ENCODE data around the gene MUC5AC.

The MUC5AC gene

DNA sequence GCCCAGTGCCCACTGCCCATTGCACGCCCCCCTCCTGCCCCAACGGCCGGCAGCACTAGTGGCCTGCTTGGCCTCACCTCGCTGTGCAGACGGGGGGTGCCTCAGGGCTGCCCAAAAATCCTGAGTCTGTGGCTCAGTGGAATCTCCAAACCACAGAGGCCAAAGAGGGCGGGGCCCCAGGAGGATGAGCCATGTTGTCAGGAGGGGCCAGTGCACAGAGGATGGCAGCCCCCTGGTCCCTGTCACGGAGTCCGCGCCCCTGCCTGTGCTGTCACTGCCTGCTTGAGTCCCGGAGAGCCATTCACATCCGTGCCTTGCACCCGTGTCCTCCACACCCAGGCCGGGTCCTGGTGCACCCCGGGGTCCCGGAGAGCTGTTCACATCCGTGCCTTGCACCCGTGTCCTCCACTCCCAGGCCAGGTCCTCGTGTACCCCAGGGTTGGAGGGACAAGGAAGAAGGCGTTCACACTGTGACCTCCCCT is 36.4 kb upstream of the MUC5AC start:
- DNase-seq (ENCODE audit: low spot score) = peak; percentile 52

DNA sequence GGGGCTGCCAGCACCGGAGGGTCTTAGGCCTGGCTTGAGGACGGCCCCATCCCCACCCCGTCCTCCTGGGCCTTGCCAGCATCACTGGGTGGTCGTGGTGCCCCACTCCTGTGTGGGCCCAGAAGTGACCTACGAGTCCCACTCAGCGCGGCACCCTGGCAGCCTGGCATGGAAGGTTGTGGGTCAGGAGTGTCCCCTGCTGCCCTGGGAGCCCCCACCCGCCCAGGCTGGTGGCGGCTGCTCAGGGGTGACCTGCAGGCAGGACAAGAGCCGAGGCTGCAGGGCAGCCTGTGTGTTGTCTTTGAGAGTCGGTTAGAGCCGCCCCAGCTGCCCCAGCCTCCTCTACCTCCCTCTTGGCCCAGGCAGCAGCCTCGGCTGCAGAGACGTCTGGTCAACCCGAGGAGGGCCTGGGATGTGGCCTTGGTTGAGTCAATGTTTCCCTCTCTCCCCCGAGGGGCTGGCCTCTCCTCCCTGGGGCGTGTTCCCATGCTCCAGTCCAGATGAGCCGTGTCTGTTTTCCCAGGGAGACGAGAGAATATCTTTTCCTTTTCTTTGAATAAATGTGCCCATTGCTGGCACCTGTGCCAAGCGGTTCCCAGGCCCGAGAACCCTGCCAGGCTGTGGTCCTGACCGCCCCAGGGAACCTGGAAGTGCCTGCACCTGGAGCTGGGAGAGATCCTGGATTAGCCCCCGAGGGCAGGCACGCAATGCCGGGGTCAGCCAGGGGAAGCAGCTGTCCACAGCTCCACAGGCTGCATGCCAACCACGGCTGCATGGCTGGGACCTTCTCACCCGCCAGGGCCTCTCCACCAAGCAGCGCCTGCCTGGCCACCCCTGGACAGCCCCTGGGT is 35.7 kb upstream of the MUC5AC start:
- DNase-seq (ENCODE audit: low spot score) = peak; percentile 57

DNA sequence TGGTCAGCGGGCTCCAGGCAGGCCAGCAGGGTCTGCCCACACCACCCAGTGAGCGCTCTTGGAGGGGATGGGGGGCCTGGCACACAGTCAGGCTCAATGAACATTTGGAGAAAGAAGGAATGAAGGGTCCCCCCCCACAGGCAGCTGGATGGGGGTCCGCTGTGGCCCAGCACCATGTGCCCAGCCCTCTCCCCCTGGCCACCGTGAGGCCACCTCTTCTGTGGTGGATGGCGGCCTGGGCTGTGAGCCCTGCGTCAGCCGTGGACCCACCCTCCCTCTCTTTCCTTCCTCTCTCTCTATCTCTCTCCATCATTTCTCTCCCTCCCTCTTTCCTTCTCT is 35.1 kb upstream of the MUC5AC start:
- DNase-seq (ENCODE audit: low spot score) = no peak

DNA sequence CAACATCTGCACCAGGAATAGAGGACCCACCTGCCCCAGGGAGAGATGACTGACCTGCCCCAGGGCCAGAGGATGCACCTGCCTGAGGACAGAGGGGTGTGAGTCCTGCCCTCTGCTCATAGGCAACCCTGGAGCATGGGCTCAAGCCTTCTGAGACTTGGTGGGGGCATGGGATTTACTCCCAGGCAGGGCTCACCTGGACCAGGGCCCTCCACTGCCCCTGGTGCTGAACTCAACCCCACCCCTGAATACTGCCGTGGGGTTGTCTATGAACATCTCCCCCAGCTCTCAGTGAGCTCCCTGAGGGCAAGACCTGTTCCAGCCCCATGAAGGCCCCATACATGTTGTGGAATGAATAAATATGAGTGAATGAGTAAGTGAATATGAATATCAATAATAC is 33.8 kb upstream of the MUC5AC start:
- DNase-seq (ENCODE audit: low spot score) = no peak

DNA sequence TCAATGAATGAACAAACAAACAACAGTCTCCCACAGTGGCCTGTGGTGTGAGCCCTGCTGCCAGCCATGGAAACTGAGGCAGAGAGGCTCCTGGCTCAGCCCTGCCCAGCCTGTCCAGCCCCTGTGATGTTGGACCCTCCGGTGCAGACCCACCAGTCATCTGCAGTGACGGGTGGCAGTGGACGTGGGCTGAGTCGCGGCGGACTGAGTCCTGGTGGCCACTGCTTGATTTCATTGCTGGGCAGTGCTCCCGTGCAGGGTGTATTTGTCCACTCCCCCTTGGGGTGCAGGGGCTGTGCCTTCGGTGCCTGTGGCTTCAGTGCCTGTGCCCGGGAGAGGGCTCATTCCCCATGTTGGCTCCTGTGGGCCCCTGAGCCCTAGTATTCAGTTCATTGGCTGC is 31.9 kb upstream of the MUC5AC start:
- DNase-seq (ENCODE audit: low spot score) = no peak

DNA sequence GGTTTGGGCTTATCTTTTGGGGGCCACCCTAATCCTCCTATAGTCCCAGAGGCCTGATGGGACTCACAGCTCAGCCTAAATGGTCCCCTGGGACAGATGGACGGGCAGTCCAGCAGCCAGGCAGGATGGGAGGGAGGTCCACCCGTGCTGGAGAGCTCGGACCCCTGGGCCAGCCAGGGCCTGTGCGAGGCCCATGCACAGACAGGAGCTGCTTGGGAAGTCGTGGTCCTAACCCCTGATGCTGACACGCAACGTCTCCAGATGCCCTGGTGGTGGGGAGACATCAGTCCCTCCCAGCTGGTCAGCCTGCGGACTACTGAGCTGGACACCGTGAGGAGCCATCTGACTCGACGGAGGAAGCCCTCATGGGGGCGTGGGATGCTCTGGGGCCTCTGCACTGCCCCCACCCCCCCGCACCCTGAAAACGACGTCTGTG is 31.2 kb upstream of the MUC5AC start:
- DNase-seq (ENCODE audit: low spot score) = peak; percentile 45

DNA sequence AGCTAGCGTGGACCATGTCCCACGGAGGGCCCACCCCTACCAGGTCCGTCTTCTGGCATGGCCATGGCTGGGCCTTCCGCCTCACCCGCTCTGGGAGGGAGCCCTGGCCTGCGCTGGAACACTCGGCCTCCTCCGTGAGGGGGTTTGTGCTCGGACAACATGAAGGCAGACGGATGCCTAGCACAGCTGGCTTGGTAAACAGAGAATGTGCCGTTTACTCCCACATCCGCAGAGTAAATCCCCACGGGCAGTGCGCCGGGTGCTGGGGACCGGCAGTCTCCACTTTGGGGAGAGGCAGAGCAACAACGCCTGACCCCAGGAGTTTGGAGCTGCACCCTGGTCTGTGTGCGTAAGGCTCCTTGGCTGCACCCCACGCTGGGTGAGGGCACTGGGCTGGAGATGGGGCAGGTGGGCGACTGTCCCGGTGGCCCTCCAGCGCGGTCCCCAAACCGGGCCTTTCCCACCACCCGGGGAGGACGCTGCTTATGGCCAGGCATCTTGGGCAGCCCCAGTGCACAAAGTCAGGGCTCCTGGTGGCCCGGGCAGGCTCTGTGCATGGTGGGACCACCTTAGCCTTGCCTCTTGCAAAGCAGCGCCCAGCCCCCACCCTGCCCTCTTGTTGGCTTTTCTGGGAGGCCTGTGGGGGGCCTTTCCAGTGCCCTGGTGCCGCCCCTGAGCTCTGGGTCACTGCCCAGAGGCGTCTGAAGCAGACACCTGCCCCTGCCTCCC is 30.7 kb upstream of the MUC5AC start:
- peak; percentile 59 for DNase-seq (ENCODE audit: low spot score)

DNA sequence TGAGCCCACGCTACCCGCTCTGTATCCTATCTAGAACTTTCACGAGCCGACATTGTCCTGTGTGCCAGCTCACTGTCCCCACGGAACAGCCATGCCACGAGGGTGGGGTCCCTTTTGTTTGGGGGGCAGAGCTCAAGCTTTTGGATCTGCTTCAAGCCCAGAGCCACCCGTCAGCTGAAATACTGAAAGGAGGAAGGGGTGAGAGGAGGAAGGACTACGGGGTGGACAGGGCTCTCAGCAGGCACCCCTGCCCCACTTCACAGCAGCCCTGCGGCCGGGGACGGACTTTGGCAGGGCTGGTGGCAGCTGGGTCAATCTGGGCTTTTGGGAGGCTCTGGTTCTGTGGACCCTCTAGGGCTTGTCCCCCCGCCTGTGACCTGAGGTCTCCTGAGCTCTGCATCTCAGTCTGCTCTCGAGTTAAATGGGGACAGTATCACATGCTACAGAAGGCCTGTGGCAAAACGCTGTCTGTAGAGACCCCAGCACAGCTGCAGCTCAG is 30.0 kb upstream of the MUC5AC start:
- DNase-seq (ENCODE audit: low spot score) = peak; percentile 52

DNA sequence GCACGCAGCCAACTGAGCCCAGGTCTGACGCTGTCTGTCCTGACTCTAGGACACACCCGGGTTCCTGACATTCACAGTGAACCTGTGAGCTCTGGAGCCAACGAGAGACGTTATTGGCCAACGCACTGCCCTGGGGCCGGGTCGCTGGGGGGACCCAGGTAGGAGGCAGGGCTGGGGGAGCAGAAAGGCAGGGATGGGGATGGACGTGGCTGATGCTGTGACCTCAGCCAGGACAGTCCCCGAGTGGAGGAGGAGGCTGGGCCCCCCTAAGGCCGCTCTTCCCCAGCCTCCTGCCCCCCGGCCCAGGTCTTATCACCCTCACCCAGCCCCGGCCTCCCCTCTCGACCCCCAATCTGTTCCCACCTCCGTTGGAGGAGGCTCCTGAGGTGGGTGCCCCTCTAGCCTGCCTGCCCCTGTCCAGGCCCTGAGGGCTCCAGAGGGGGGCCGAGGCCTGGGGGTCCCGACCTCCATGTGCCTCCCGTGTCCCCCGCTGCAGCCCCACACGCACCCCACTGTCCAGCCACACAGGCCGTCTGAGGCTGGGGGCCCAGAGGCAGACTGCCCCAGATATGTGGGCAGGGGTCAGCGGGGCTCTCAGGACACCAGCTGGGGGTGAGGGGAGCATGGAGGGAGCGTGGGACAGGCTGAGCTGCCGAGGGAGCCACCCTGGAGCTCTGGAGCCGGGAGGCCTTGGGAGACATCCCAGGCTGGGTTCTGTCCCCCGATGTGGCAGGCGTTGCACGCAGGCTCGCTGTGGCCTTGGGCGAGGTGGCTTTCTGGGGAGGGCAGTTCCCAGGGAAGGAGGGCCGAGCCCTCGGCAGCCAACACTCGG is 29.2 kb upstream of the MUC5AC start:
- DNase-seq (ENCODE audit: low spot score) = peak; percentile 57

DNA sequence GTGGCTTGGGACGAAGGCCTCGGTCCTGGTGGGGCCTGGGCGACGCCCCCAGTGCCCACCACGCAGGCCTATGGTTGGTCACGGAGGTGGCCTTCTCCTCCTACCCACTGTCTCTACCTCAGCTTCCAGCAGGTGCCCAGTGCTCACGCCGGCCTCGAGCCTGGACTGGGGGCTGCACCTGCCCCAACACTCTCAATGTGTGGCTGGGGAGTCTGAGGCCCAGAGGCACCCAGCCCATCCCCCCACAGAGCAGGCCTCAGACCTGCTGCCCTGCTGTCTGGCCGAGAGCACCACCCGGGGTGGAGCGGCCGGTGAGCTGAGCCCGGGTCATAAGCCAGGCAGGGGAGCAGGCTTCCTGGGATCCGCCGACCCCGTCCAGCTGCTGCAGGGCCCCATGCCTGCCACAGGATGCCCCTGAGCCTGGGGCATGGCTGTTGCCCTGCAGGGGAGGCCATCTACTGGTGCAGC is 28.6 kb upstream of the MUC5AC start:
- no peak for DNase-seq (ENCODE audit: low spot score)

DNA sequence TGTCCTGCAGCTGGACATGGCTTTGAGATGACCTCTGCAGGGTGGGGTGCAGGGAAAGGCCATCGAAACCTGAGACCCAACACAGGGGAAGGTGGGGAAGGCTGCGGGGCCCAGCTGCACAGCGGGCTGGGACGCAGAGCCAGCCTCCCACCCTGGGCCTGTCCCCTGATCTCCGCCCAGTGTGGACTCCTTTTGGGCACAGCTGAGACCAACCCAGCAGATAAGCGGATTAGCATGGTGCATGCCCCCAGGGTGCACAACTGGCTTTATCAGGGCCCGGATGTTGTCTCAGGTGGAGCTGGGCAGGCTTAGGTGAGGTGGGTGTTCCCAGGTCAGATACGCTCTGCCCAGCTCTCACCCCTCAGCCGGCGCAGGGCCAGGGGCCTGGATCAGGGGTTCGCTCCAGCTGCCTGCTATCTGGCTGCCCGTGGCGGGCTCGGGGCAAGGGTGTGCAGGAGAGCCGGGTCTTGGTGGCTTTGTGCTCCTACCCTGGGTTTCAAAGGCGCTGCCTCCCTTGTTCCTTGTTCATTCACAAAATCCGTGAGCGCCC is 28.1 kb upstream of the MUC5AC start:
- peak; percentile 48 for DNase-seq (ENCODE audit: low spot score)

DNA sequence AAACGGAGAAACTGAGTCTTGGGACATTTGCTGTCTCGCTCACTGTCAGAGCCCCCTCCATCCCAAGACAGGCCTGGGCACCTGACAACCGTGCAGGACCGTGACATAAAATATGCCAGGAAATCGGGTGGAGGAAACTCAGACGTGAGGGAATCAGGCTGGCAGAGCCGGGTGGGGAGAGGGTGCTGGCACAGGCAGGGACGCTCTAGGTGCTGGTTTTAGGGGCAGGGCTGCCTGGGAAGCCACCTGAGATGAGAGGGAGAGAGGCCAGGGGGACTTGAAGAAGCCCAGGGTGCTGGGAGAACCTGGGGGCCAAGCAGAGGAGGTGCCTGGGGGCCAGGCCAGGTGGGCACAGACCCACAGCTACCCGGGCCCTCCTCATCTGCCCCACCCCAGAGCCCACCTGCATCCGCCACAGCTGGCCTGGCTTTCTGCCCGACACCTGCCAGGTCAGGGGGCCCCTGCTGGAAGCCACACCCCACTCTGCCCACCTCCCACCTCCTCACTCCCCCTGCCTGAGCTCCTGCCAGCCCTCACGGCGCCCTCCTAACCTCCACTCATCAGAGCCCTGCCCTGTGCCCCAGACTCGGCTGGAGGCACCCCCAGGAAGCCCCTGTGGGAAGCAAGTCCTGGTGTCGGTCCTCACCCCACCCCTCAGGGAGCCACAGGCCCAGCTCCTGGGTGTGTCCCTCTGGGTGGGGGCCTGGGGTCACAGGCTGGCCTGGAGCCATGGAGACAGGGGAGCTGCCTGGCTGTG is 27.3 kb upstream of the MUC5AC start:
- peak; percentile 53 for DNase-seq (ENCODE audit: low spot score)

DNA sequence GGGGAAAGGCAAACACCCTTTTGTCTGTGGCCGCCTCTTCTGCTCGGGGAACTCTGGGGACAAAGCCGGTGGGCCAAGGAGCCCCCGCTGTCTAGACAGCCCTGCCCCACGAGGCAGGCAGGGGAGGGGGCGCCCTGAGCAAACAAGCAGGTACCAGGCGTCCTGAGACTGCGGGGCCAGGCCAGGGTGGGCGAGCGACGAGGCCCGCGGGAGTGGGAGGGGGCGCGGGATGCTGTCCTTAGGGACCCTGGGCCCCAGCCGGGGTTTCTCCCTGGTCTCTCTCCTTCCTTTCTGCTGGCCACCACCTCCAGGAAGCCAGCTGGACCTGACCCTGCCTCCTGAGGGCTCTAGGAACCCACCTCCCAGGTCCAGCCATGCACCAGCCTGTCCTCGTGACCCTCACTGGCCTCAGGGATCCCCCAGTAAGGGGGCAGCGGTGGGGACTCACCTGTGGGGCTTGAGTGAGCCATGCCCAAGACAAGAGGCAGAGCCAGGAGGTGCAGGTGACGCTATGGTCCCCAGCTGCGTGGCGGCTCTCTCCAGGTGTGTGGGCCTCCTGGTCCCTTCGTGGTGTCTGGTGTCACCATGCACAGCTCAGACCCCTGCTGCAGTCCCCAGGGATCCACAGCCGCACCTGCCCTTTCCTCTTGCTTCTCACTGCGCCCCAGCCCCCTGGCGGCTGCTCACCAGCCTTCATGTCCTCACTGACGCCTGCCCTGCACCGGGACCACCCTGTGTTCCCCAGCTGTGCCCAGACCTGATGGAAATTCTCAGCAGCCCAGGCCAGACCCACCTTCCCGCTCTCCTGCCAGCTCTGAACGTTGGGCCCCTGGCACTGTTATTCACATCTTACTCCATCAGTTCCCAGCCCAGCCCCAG is 26.5 kb upstream of the MUC5AC start:
- DNase-seq (ENCODE audit: low spot score) = no peak

DNA sequence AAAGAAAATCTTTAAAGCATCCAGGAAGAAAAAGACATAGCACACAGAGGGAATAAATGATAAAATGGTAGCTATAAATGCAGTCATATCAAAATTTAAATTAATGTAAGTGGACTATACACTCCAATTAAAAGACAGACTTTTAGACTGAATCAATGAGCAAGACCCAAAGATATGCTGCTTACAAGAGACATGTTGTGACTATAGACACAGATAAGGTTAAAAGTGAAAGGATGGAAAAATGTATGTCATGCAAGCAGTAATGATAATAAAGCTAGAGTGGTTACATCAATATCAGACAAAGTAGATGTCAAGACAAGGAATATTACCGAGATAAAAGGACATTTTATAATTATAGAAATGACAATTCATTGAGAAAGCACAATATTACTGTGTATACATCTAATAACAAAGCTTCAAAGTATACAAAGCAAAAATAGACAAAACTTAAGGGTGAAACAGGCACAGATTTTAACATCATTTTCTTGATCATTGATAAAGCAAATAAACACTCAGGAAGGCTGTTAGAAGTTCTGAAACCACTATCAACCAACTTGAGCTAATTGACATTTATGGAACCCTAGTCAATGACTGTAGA is 22.8 kb upstream of the MUC5AC start:
- no peak for DNase-seq (ENCODE audit: low spot score)

DNA sequence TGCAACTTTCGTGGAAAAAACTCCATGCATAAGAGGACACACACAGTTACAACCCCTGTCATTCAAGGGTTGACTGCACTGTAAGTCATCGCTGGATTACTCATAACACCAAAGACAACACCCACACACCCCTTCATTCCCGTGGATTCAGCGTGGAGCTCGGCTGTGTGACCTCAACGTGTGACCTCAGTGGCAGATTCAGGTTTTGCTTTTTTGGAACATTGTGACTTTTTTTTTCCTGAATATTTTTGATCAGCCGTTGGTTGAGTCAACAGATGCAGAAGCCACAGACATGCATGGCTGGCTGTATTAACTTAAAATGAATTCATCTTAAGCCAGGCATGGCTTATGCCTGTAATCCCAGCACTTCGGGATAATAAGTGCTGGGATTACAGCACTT is 19.7 kb upstream of the MUC5AC start:
- DNase-seq (ENCODE audit: low spot score) = no peak

DNA sequence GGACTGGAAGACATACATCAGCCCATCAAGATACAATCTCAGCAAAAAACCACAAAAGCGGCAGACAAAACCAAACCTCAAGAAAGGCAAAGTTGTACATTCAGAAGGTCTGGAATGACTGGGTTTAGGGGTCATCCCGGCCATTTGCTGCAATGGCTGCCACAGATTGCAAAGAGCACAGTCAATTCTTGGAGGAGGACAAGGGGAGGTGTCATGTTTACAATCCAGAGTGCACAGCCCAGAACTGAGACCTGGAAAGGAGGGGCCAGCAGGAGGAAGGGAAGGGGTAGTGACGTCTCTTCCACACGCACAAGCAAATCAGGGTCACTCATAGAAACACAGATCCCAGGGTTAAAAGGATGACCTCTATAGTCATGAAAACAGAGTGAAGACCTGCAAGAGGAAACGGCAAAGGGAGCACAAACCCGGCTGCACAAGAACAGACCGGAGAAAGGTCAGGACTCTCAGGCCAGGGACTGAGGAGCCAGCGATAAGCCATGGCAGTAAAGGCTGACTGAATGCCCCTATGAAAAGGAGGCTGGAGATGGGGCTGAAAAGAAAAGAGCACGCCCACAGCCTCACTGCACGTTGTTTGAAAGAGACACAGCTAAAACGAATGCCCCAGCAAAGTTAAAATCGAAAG is 18.2 kb upstream of the MUC5AC start:
- DNase-seq (ENCODE audit: low spot score) = no peak

DNA sequence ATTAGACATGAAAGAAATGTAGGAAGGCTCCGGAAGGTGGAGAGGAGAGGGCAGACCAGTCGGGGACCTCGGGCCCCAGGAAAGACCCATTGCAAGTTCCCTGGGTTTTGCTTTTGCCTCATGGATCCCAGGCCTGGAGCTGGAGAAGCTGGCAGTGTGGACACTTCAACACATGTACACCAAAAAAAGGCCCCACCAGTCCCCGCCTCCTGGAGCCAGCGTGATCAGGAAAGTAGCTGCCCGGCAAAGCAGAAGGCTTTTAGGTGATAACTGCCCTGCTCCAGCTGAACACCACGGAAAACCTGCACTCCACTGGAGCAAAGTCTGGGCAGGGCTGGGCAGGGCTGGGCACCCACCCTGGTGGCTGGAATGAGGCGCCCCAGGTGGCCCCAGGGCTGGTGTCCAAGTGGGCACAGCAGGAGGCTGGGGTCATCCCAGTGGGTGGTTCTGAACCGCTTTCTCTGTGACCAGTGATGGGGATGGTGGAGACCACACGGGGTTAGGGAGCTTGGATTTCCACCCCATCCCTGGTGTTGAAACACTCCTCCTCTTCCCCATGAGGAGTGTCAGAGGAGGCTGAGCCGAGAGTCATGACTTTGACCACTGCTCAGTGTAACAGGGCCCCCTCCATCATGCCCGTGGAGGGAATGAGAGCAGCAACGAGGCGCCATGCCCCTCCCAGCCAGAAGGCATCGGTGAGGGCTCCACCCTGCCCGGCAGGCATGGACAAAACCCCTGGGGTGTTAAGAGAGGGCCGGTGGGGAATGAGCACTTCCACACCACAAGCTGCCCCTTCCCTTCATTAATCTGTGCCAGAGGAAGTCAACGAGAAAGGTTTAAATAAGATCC is 16.9 kb upstream of the MUC5AC start:
- DNase-seq (ENCODE audit: low spot score) = no peak

DNA sequence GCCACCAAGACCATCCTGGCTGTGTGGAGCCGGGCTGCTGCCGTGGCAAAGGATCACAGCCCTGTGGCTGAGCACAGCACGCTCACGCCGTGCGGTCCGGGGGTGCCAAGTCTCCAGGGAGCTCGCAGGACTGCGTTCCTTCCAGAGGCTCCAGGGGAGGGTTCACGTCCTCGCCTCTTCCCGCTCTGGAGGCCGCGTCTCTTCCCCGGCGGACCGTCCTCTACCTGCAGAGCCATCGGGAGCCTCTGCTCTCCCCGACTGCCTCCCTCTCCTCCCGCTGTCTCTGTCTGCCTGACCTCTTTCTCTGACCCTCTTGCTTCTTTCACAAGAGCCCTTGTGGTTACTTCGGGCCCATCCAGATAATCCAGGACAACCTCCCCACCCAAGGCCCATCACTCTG is 11.4 kb upstream of the MUC5AC start:
- peak; percentile 54 for DNase-seq (ENCODE audit: low spot score)

Data from left forelimb (tissue), 1 donor.